Bronchial epithelial cell (primary cell): Measurements from ENCODE around the gene VDR. TPM values are rescaled to one million over a fixed set of nuclear protein-coding genes. Genes with fewer than 3 reads are reported as not detected.

ENCODE experiments used
- DNase-seq: peaks from one replicate; pipeline ENCODE4 v3.0.0-alpha.2; 2010; ENCODE audit warnings: low read depth
- FAIRE-seq: peaks from 2 replicates; lab custom pipeline; 2011; peaks lifted over from hg19 to GRCh38; lab: Jason Lieb, UNC
- H3K27me3 ChIP-seq: 2 replicates; pipeline ENCODE4 v1.5.1; 2011; ENCODE audit warnings: low read length; ENCODE audit not compliant: control insufficient read depth, insufficient read depth
- H3K36me3 ChIP-seq: 2 replicates; pipeline ENCODE4 v1.5.1; 2011; ENCODE audit warnings: low read length; ENCODE audit not compliant: control insufficient read depth, insufficient read depth
- H3K4me3 ChIP-seq: 2 replicates; pipeline ENCODE4 v1.5.1; 2011; ENCODE audit warnings: mild to moderate bottlenecking, low read depth, low read length, control low read depth
- CTCF ChIP-seq: IDR thresholded peaks from 2 replicates; pipeline ENCODE4 v1.5.1; 2011; ENCODE audit warnings: mild to moderate bottlenecking, moderate library complexity, low read length, control low read depth, inconsistent platforms; ENCODE audit not compliant: insufficient read depth, severe bottlenecking
- total RNA-seq: library from RNA; depleted of rRNA; stranded (reverse); fragments of >200 nt; gene quantifications from 2 replicates; pipeline ENCODE4 v1.2.1, GENCODE V29; 2014

Gene VDR
- total RNA-seq, 1 donor from 2014 or later = 3.4 TPM

GRCh38 chr12:47901718-47902093, 3.1 kb downstream of the VDR start:
- no peak for DNase-seq
- Histone ChIP-seq H3K4me3 (no peak overlapping the region), H3K27me3 (no peaks in the 10 kb centered on the region), H3K36me3 (peaks cover 6% of the 10 kb centered on the region)
- no peak for TF ChIP-seq CTCF
- FAIRE-seq = no peak

- Histone ChIP-seq H3K27me3 (no peaks in the 10 kb centered on the region), H3K36me3 (peaks cover 8% of the 10 kb centered on the region), H3K4me3 (no peak overlapping the region)
- no peak for TF ChIP-seq CTCF
- no peak for DNase-seq
- FAIRE-seq = no peak
These were observed 3.6 kb downstream of the VDR start for GRCh38 chr12:47901063-47901717.

- DNase-seq = peak; percentile 76
- Histone ChIP-seq H3K36me3 (peaks cover 8% of the 10 kb centered on the region), H3K4me3 (no peak overlapping the region), H3K27me3 (no peaks in the 10 kb centered on the region)
- peak; percentile 61 for TF ChIP-seq CTCF
- peak; percentile 32 for FAIRE-seq
These were observed 4.4 kb downstream of the VDR start for GRCh38 chr12:47900131-47901062.

- H3K27me3 ChIP-seq = no peaks in the 10 kb centered on the region
- H3K4me3 ChIP-seq = no peak overlapping the region
- no peak for TF ChIP-seq CTCF
- no peak for DNase-seq
- no peak for FAIRE-seq
- peaks cover 8% of the 10 kb centered on the region for H3K36me3 ChIP-seq
These were observed 5.3 kb downstream of the VDR start for GRCh38 chr12:47899466-47899865.

- peak; percentile 84 for DNase-seq
- TF ChIP-seq CTCF = no peak
- no peaks in the 10 kb centered on the region for H3K27me3 ChIP-seq
- FAIRE-seq = no peak
- H3K36me3 ChIP-seq = peaks cover 17% of the 10 kb centered on the region
- no peak overlapping the region for H3K4me3 ChIP-seq
These were observed 8.2 kb downstream of the VDR start for GRCh38 chr12:47896633-47897032.
